GM19351 (cell line): ENCODE measurements around the gene HYAL1.
"Not testable (repeated sequence)": the region's sequence is repeated elsewhere in the genome, so short reads cannot be mapped to it uniquely, and the experiment has no call there.

Experiments
- ATAC-seq: cut with Tn5 transposase; IDR thresholded peaks from one replicate; pipeline ENCODE4 v1.9.1; 2021; ENCODE audit warnings: mild to moderate bottlenecking, moderate library complexity; ENCODE audit not compliant: unreplicated experiment

The HYAL1 gene

GRCh38 chr3:50275141-50275995 lies 28.0 kb downstream of the HYAL1 start:
- no peak for ATAC-seq

GRCh38 chr3:50274371-50275104 lies 28.8 kb downstream of the HYAL1 start:
- ATAC-seq, result no peak

- ATAC-seq, result no peak
These were observed 29.7 kb downstream of the HYAL1 start for GRCh38 chr3:50273689-50274065.

DNA sequence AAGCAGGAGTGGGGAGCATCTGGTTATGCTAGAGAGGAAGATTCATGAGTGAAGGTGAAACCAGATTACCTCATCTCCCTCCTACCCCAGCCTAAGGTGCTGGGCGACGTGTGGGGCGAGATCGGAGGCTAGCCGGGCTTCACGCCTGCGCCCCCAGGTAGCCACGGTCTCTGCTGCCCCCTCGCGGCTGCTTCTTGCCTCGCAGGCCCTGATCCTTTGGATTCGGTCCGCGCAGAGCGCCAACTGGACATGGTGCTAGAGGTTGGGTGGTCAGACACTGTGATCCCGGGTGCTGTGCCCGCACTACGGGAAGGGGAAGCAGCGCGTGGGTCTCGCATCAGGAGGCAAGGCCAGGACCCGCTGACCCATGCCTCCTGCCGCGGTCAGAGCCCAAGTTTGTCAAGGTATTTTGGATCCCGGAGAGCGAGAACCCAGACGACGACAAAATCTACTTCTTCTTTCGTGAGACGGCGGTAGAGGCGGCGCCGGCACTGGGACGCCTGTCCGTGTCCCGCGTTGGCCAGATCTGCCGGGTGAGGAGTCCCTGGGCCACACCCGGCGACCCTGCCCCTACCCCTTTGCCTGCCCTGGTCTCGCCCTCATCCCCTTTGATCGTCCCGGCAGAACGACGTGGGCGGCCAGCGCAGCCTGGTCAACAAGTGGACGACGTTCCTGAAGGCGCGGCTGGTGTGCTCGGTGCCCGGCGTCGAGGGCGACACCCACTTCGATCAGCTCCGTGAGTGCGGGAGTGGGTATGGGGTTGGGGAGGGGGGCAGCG lies 30.3 kb downstream of the HYAL1 start:
- ATAC-seq, result peak; percentile 82

DNA sequence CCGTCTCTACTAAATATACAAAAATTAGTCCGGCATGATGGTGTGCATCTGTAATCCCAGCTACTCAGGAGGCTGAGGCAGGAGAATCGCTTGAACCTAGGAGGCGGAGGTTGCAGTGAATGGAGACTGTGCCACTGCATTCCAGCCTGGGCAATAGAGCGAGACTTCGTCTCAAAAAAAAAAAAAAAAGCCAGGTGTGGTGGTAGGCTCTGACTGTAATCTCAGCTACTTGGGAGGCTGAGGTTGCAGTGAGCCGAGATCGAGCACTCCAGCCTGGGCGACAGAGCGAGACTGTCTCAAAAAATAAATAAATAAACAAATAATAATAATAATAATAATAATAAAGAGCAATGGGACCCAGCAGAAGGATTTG lies 30.9 kb downstream of the HYAL1 start:
- ATAC-seq, result not testable (repeated sequence)

DNA sequence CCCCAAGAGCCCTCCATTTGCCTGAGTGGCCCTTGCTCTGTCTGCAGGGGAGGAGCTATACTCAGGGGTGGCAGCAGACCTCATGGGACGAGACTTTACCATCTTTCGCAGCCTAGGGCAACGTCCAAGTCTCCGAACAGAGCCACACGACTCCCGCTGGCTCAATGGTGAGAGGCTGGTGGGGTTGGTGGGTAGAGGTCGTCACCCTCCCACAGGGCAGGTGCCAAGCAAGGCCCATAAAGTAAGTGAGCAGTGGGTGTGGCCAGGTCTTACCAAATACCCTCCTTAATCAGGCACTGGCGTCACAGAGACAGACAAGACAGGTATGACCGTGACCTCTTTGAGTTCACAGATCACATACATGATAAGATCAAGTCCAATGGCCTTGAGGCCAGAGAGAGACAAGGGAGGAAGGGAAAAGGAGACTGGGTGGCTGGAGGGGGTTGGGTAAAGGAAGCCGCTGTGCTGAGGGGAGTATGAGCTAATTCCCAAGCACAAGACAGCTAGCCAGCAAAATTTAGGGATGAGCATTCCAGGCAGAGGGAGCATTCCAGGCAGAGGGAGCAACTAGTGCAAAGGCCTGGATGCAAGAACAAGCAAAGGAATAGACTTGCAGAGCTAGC lies 31.9 kb downstream of the HYAL1 start:
- ATAC-seq, result no peak

DNA sequence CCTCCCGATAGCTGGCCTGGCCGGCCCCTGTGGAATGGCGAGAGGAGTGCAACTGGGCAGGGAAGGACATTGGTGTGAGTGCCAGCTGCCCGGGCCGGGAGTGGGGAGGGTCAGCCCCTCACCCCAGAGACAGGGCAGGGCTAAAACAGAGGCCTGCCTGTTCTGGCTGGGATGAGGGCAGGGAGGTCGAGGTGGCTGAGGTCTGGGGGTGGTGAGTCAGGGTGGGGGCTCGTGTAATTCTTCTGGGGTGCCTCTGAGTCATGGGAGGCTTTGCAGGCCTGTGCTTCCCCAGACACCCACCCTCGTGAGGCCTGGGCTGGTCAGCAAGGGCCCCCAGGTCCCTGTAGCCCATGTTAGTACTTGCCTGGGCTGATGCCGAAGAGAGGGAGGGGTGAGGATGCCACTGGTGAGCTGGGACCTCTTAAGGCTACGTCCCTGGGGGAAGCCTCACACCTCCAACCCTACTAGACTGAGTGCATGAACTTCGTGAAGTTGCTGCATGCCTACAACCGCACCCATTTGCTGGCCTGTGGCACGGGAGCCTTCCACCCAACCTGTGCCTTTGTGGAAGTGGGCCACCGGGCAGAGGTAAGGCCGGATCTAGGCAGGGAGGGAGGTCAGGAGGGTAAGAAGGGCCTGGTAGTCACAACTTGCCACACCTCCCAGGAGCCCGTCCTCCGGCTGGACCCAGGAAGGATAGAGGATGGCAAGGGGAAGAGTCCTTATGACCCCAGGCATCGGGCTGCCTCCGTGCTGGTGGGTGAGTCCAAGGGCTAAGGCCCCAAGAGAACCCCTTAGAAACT lies 32.8 kb downstream of the HYAL1 start:
- ATAC-seq, result no peak

- ATAC-seq, result no peak
These were observed 33.4 kb downstream of the HYAL1 start for GRCh38 chr3:50269977-50270413.

DNA sequence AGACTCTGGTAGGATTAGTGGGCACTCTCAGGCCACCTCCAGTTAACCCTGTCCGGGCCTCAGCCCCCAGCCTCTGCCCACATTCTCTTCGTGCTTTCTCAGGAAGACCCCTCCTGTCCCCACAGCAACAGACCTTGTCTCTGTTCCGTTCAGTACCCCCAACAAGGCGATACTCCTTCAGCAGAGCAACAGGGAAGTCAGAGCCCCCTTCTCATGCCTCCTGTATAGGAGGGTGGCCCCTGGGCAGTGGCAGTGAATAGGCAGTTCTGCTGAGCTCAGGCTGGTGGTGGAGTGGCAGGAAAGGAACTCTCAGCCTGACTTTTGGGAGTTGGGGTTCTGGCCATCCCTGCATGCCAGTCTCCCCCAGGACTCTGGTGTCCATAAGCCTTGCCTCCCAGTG lies 33.9 kb downstream of the HYAL1 start:
- ATAC-seq, result no peak

- no peak for ATAC-seq
These were observed 34.5 kb downstream of the HYAL1 start, which contains the start of gene SEMA3B for GRCh38 chr3:50268703-50269451. SEMA3B (plus strand) TSS chr3:50269147; CDS start chr3:50269241, 94 bp downstream.

DNA sequence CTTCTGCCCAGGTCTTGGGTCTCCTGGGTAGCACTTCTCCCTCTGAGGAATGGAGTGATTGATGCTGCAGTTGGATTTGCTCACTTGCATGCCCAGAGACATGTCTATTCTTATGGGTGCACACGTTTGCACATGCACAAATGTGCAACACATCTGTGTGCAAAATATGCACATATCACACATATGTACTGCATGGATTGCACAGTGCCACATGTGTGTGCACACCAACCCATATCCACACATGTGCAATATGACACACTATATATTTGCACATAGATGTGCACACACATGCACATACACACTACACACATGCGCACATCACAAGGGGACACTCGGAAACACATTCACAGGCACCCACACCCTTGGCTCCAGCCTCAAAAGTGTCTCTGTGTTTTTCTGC lies 35.1 kb downstream of the HYAL1 start:
- no peak for ATAC-seq

- no peak for ATAC-seq
These were observed 36.0 kb downstream of the HYAL1 start for GRCh38 chr3:50267280-50267913.

DNA sequence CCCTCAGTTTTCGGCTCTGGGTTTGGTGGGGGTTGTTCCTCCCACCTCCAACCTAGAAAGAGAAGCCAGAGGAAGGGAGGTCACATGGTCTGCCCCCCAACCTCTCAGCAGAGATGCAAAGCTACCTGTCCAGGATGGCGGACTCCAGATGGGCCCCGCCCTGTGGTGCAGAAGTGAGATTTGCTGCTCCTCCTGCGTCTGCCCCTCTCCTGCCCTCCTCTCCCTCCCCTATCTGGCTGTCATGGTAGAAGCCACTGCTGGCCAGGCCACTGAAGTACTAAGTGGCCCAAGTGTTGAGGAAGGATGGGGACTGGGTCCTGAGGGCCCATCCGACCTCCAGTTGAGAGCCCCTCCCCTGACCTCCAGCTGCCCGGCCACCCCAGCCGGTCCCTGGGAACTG lies 36.5 kb downstream of the HYAL1 start:
- no peak for ATAC-seq

GRCh38 chr3:50266017-50266416 lies 37.4 kb downstream of the HYAL1 start:
- no peak for ATAC-seq

DNA sequence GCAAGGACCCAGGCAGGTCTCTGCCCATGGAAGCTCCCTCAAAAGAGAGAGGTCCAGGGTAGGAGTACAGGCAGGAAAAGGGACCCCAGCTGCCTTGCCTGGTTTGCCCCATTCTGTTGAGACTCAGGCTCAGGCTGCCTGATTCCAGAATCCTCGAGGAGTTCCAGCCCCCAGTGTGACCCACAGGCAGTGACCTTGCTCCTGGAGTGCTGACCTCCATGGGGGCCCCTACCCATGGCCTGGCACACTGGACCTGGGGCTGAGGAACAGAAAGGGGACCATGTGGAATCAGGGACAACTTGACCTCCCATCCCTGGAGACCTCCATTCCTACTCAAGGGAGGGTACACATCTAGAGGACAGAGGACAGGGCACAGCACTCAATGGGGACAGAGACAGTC lies 37.8 kb downstream of the HYAL1 start:
- no peak for ATAC-seq

- no peak for ATAC-seq
These were observed 38.3 kb downstream of the HYAL1 start for GRCh38 chr3:50264964-50265485.

GRCh38 chr3:50264383-50264963 lies 38.9 kb downstream of the HYAL1 start:
- ATAC-seq, result no peak
